Peyer's patch (tissue), 4 donors: ENCODE results near the gene UBAP2.

ENCODE experiments used
- CTCF ChIP-seq, 6 experiments: fragments of 450-650 bp in 4 of 6; fragments of 200-600 bp in 2 of 6; sonication (generic) in 1 of 6; IDR thresholded peaks; one replicate each; pipeline ENCODE4 v1.5.1; 2017 to 2019; ENCODE audit warnings: antibody characterized with exemption in 6 of 6, mild to moderate bottlenecking in 3 of 6, moderate library complexity in 1 of 6
- POLR2A ChIP-seq, 2 donors: fragments of 450-650 bp; IDR thresholded peaks; one replicate each; pipeline ENCODE4 v1.5.1; 2017; ENCODE audit warnings: antibody characterized with exemption in 2 of 2, mild to moderate bottlenecking in 2 of 2, moderate library complexity in 2 of 2

GRCh38 chr9:34096751-34097150 lies 48.1 kb upstream of the UBAP2 start:
- no peak for TF ChIP-seq CTCF (IDR thresholded peaks at IDR 0.05)
- no peak for TF ChIP-seq POLR2A (IDR thresholded peaks at IDR 0.05)
